Mesendoderm (in vitro differentiated cells): ENCODE results near the gene OR52K1.

Experiments
- DNase-seq: peaks from one replicate; pipeline ENCODE4 v3.0.0; 2013
- H2AK5ac ChIP-seq: 2 replicates; pipeline ENCODE4 v1.6.1; 2013; ENCODE audit warnings: low read length, inconsistent platforms
- H2BK120ac ChIP-seq: 2 replicates; pipeline ENCODE4 v1.6.1; 2013; ENCODE audit warnings: low read depth, mild to moderate bottlenecking, low read length, moderate library complexity, mixed read lengths
- H2BK15ac ChIP-seq: replicated peaks from 2 replicates; pipeline ENCODE4 v1.6.1; 2013; ENCODE audit warnings: low read depth, mild to moderate bottlenecking, moderate library complexity
- H2BK5ac ChIP-seq: 2 replicates; pipeline ENCODE4 v1.6.1; 2013; ENCODE audit warnings: low read length, inconsistent platforms
- H3K18ac ChIP-seq: 2 replicates; pipeline ENCODE4 v1.6.1; 2013; ENCODE audit warnings: mild to moderate bottlenecking, low read length, mixed read lengths
- H3K23ac ChIP-seq: one replicate; pipeline ENCODE4 v1.6.1; 2013; ENCODE audit warnings: low read length
- H3K27ac ChIP-seq: 2 replicates; pipeline ENCODE4 v1.5.1; 2013; ENCODE audit warnings: low read depth, mild to moderate bottlenecking, inconsistent platforms, low read length, moderate library complexity
- H3K27me3 ChIP-seq: 2 replicates; pipeline ENCODE4 v1.6.1; 2013; ENCODE audit warnings: low read length, control low read depth, mild to moderate bottlenecking, inconsistent platforms; ENCODE audit not compliant: insufficient read depth, poor library complexity
- H3K36me3 ChIP-seq: 2 replicates; pipeline ENCODE4 v1.6.1; 2013; ENCODE audit warnings: low read length, inconsistent platforms; ENCODE audit not compliant: control insufficient read depth, insufficient read depth
- H3K4ac ChIP-seq: one replicate; pipeline ENCODE4 v1.6.1; 2013; ENCODE audit warnings: low read depth, mild to moderate bottlenecking, low read length, moderate library complexity
- H3K4me1 ChIP-seq: 2 replicates; pipeline ENCODE4 v1.6.1; 2013; ENCODE audit warnings: low read depth, low read length, inconsistent platforms; ENCODE audit not compliant: control insufficient read depth
- H3K4me2 ChIP-seq: 2 replicates; pipeline ENCODE4 v1.6.1; 2013; ENCODE audit warnings: low read length
- H3K4me3 ChIP-seq: 2 replicates; pipeline ENCODE4 v1.5.1; 2013; ENCODE audit warnings: mild to moderate bottlenecking, low read length
- H3K56ac ChIP-seq: one replicate; pipeline ENCODE4 v1.6.1; 2013; ENCODE audit warnings: low read length
- H3K79me1 ChIP-seq: 2 replicates; pipeline ENCODE4 v1.6.1; 2013; ENCODE audit warnings: low read length, inconsistent platforms
- H3K79me2 ChIP-seq: 2 replicates; pipeline ENCODE4 v1.6.1; 2013; ENCODE audit warnings: mild to moderate bottlenecking, low read length; ENCODE audit not compliant: control insufficient read depth, insufficient read depth
- H3K9ac ChIP-seq: 2 replicates; pipeline ENCODE4 v1.6.1; 2013; ENCODE audit warnings: low read length, inconsistent platforms
- H4K5ac ChIP-seq: one replicate; pipeline ENCODE4 v1.6.1; 2013; ENCODE audit warnings: low read length
- H4K8ac ChIP-seq: one replicate; pipeline ENCODE4 v1.6.1; 2013; ENCODE audit warnings: low read depth, mild to moderate bottlenecking, control low read depth, low read length, moderate library complexity
- WGBS: extraction: QIAGEN DNeasy Blood & Tissue Kit; methylation state at CpG from one replicate; pipeline ENCODE4 v1.1.7; 2013; ENCODE audit warnings: low lambda C conversion rate, missing lambda C conversion rate; ENCODE audit not compliant: insufficient coverage; ENCODE audit errors: extremely low coverage; 5-methylcytosine and 5-hydroxymethylcytosine counted together

The OR52K1 gene

DNA sequence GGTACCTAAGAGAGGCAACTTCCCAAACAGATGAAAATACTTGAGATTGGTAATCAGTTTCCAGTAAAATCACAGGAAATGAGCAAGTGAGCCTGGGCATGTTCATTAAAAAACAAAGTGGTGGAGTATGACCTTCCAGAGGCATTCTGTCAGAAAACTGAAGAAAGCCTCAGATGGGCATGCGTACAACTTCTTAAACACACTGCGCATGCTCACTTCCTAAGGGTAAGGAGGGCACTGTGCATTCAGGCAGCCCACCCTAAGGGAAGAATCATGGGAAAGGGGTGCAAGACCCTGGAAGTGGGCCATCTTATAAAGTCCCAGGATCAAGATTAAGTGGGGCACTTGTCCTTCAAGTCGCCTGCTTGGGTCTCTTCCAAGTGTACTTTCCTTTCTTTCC, 29.3 kb upstream of the OR52K1 start:
- no peak overlapping the region for H2BK5ac ChIP-seq
- WGBS = no CpG with 5 or more reads among the region's 3 CpGs
- no peaks in the 10 kb centered on the region for H3K27me3 ChIP-seq
- no peak overlapping the region for H3K4me2 ChIP-seq
- no peak overlapping the region for H4K8ac ChIP-seq
- H3K79me2 ChIP-seq = no peaks in the 10 kb centered on the region
- no peak overlapping the region for H3K9ac ChIP-seq
- no peak for DNase-seq
- no peak overlapping the region for H3K23ac ChIP-seq
- H3K4ac ChIP-seq = no peak overlapping the region
- no peak overlapping the region for H2BK15ac ChIP-seq
- no peak overlapping the region for H3K4me3 ChIP-seq
- H2BK120ac ChIP-seq = no peak overlapping the region
- H3K36me3 ChIP-seq = no peaks in the 10 kb centered on the region
- no peak overlapping the region for H2AK5ac ChIP-seq
- no peaks in the 10 kb centered on the region for H3K4me1 ChIP-seq
- no peak overlapping the region for H3K18ac ChIP-seq
- H3K56ac ChIP-seq = no peak overlapping the region
- H4K5ac ChIP-seq = no peak overlapping the region
- no peaks in the 10 kb centered on the region for H3K79me1 ChIP-seq
- no peak overlapping the region for H3K27ac ChIP-seq

DNA sequence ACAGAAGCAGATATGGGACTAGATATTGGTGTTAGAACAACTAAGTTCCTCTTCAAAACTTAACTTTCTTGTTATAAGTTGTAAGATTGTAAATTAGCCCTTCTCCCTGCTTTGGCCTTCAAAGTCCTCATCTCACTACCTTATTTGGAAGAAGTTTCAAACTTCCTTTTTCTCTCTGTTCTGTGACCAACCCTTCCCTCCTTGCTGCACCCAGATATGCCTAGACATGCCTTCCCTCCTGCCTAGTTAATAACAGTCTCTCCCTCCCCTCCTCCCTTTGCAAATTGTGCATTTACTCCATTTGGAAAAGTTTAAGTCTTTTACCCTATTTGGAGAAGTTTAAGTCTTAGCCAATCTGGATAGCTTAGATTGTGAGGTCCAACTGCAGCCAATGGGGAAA, 28.4 kb upstream of the OR52K1 start:
- no peak overlapping the region for H2AK5ac ChIP-seq
- H3K79me2 ChIP-seq = no peaks in the 10 kb centered on the region
- no peak overlapping the region for H2BK15ac ChIP-seq
- no peaks in the 10 kb centered on the region for H3K4me1 ChIP-seq
- H4K5ac ChIP-seq = no peak overlapping the region
- H3K27ac ChIP-seq = no peak overlapping the region
- H2BK5ac ChIP-seq = no peak overlapping the region
- H4K8ac ChIP-seq = no peak overlapping the region
- no peak overlapping the region for H3K18ac ChIP-seq
- DNase-seq = no peak
- no peak overlapping the region for H3K23ac ChIP-seq
- H3K9ac ChIP-seq = no peak overlapping the region
- no peak overlapping the region for H3K4ac ChIP-seq
- H3K79me1 ChIP-seq = no peaks in the 10 kb centered on the region
- H2BK120ac ChIP-seq = no peak overlapping the region
- H3K56ac ChIP-seq = no peak overlapping the region
- no peak overlapping the region for H3K4me2 ChIP-seq
- H3K4me3 ChIP-seq = no peak overlapping the region
- no peaks in the 10 kb centered on the region for H3K27me3 ChIP-seq
- H3K36me3 ChIP-seq = no peaks in the 10 kb centered on the region

DNA sequence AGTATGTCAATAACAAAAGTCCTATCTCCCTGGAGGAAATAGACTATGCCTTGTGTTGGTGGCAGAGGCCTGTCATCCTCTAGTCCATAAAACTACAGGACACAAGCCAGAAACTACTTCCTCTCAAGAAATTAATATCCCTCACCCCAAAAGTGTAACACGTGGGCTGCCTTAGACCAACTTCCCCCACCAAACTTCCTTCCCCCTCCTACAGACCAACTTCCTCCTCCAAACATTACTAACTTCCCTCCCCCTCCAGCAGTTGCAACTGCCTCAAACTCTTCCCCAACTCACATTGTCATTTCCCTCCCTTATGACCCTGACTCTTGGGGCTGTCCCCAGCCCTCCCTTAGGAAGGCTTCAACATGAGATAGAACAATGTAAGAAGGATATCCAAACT, 27.0 kb upstream of the OR52K1 start:
- H2BK15ac ChIP-seq = no peak overlapping the region
- no peak overlapping the region for H3K4me3 ChIP-seq
- no peaks in the 10 kb centered on the region for H3K79me2 ChIP-seq
- no peaks in the 10 kb centered on the region for H3K4me1 ChIP-seq
- no peak overlapping the region for H4K5ac ChIP-seq
- H3K23ac ChIP-seq = no peak overlapping the region
- H3K56ac ChIP-seq = no peak overlapping the region
- H3K27me3 ChIP-seq = no peaks in the 10 kb centered on the region
- no peak for DNase-seq
- H2BK120ac ChIP-seq = no peak overlapping the region
- no peak overlapping the region for H4K8ac ChIP-seq
- no peak overlapping the region for H2BK5ac ChIP-seq
- no peak overlapping the region for H2AK5ac ChIP-seq
- WGBS = no CpG with 5 or more reads among the region's 1 CpG
- no peak overlapping the region for H3K27ac ChIP-seq
- H3K18ac ChIP-seq = no peak overlapping the region
- no peak overlapping the region for H3K4ac ChIP-seq
- H3K36me3 ChIP-seq = no peaks in the 10 kb centered on the region
- H3K79me1 ChIP-seq = no peaks in the 10 kb centered on the region
- H3K4me2 ChIP-seq = no peak overlapping the region
- H3K9ac ChIP-seq = no peak overlapping the region

DNA sequence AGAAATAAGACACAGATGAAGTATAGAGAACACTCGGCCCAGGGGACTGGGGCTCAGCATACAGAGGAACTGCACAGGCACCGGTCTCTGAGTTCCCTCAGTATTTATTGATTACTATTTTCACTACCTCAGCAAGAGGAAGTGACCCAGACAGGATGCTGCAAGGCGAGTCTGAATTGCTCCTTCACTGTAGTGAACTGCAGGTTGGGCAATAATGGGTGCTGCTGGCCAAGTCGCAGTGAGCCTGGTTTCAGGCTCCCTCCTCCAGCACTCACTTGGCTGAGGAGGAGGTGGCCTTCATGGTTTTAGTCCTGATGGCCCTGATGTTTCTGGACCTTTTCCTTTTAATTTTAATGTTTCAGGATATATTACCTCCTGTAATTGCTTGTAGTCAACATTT, 22.9 kb upstream of the OR52K1 start:
- no peak overlapping the region for H3K4ac ChIP-seq
- no peak overlapping the region for H2AK5ac ChIP-seq
- no peak overlapping the region for H3K27ac ChIP-seq
- H3K79me1 ChIP-seq = no peaks in the 10 kb centered on the region
- no peaks in the 10 kb centered on the region for H3K27me3 ChIP-seq
- no CpG with 5 or more reads among the region's 4 CpGs for WGBS
- H3K9ac ChIP-seq = no peak overlapping the region
- H3K56ac ChIP-seq = no peak overlapping the region
- no peak overlapping the region for H2BK120ac ChIP-seq
- no peak overlapping the region for H2BK15ac ChIP-seq
- no peak overlapping the region for H4K8ac ChIP-seq
- DNase-seq = peak; percentile 44
- no peak overlapping the region for H4K5ac ChIP-seq
- H3K18ac ChIP-seq = no peak overlapping the region
- H3K4me2 ChIP-seq = no peak overlapping the region
- no peak overlapping the region for H2BK5ac ChIP-seq
- no peaks in the 10 kb centered on the region for H3K4me1 ChIP-seq
- no peak overlapping the region for H3K4me3 ChIP-seq
- H3K79me2 ChIP-seq = no peaks in the 10 kb centered on the region
- H3K23ac ChIP-seq = no peak overlapping the region
- H3K36me3 ChIP-seq = no peaks in the 10 kb centered on the region

DNA sequence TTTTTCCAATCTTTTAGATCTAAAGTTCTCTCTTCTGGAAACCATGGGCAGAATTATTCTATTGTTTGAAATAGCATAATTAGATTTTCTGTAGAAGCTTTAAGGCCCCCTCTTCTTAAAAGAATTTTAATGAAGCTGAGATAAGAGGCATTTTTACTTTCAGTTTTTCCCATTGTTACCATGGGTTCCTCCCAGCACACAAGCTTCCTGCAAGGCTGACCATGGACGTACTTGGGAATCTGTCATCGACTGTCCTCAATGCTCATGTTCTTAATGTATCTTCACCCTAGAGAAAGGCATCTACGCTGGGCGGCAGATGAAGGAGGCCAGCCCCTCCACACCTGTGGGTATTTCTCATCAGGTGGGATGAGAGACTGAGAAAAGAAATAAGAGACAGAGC, 22.3 kb upstream of the OR52K1 start:
- H4K5ac ChIP-seq = no peak overlapping the region

DNA sequence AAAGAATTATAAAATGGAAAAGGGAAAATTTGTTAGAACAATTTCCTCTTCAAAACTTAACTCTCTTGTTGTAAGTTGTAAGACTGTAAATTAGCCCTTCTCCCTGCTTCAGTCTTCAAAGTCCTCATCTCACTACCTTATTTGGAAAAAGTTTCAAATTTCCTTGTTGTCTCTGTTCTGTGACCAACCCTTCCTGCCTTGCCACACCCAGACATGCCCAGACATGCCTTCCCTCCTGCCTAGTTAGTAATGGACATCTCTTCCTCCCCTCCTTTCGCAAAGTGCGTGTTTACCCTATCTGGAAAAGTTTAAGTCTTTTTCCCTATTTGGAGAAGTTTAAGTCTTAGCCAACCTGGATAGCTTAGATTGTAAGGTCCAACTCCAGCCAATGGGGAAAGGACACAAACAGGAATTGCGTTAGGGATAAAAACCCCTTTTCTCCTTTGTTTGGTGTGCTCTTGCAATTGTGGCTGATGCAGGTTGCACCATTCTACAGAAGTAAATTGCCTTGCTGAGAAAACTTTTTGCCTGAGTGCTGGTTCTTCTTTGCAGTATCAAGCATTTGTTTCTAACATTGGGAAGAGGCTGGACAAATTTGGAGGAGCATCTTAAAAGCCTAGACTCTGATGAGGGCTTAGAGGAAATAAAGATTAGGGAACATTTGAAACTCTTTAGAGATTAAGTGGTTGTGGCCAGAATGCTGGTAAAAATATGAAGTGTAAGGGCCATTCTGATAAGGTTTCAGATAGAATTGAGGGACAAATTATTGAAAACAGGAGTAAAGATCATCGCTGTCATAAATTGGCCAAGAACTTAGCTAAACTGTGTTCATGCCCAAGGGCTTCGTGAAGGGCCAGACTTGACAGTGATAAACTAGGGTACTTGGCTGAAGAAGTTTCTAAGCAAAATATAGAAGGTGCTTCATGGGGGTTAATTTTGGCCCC, 18.0 kb upstream of the OR52K1 start:
- Histone ChIP-seq H3K4ac (no peak overlapping the region), H3K36me3 (no peaks in the 10 kb centered on the region), H3K56ac (no peak overlapping the region), H2AK5ac (no peak overlapping the region), H3K27ac (no peak overlapping the region), H3K4me2 (no peak overlapping the region), H2BK5ac (no peak overlapping the region), H3K4me1 (no peaks in the 10 kb centered on the region), H2BK120ac (no peak overlapping the region), H3K4me3 (no peak overlapping the region), H3K27me3 (no peaks in the 10 kb centered on the region), H2BK15ac (no peak overlapping the region), H4K8ac (no peak overlapping the region), H4K5ac (no peak overlapping the region), H3K23ac (no peak overlapping the region), H3K79me1 (no peaks in the 10 kb centered on the region), H3K9ac (no peak overlapping the region), H3K79me2 (no peaks in the 10 kb centered on the region), H3K18ac (no peak overlapping the region)
- no CpG with 5 or more reads among the region's 5 CpGs for WGBS
- DNase-seq = peak; percentile 14

More for the DNA sequence above, 22.3 kb upstream of the OR52K1 start:
- no peak overlapping the region for H4K8ac ChIP-seq
- H3K4me1 ChIP-seq = no peaks in the 10 kb centered on the region
- no peak overlapping the region for H2AK5ac ChIP-seq
- no peaks in the 10 kb centered on the region for H3K79me1 ChIP-seq
- H3K27me3 ChIP-seq = no peaks in the 10 kb centered on the region
- H3K4me3 ChIP-seq = no peak overlapping the region
- H2BK15ac ChIP-seq = no peak overlapping the region
- no peak overlapping the region for H2BK5ac ChIP-seq
- WGBS = no CpG with 5 or more reads among the region's 4 CpGs
- H3K27ac ChIP-seq = no peak overlapping the region
- no peak overlapping the region for H3K18ac ChIP-seq
- H3K79me2 ChIP-seq = no peaks in the 10 kb centered on the region
- no peak overlapping the region for H3K9ac ChIP-seq
- H3K36me3 ChIP-seq = no peaks in the 10 kb centered on the region
- H3K4ac ChIP-seq = no peak overlapping the region
- H3K4me2 ChIP-seq = no peak overlapping the region
- no peak overlapping the region for H2BK120ac ChIP-seq
- H3K23ac ChIP-seq = no peak overlapping the region
- no peak overlapping the region for H3K56ac ChIP-seq
- peak; percentile 12 for DNase-seq
